ENCODE results near the gene TNFSF12.
"Not testable (repeated sequence)": the region's sequence is repeated elsewhere in the genome, so short reads cannot be mapped to it uniquely, and the experiment has no call there.

Gene TNFSF12

DNA sequence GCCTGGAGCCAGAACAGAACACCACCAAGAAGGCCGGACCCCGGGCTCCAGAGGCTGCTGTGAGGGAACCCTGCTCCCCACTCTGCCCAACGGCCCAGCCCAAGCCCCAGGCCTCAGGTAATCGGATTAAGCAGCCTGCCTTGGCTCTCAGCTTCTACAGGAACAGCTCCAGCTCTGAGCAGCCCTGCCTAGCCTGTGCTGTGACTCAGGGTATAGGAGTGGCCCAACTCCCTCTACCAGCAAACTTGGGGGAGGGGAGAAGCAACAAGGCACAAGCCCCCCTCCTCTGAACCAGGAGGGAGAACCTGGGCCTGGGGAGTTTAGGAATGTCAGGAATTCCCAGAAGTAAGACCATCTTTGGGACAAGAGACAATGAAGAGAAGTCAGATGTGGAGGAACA, 41.9 kb downstream of the TNFSF12 start:
- no peak for FAIRE-seq
- TF ChIP-seq POLR2AphosphoS5 (IDR thresholded peaks at IDR 0.05; ENCODE audit: low read depth, low read length) (no peak), POLR2A (IDR thresholded peaks at IDR 0.05; ENCODE audit: low read depth, low read length) (no peak; the same call in 1 of the 2 replicates), TAF1 (IDR thresholded peaks at IDR 0.05; ENCODE audit: borderline replicate concordance, low read depth, low read length) (no peak)
- DNase-seq (ENCODE audit: insufficient read length), result no peak

DNA sequence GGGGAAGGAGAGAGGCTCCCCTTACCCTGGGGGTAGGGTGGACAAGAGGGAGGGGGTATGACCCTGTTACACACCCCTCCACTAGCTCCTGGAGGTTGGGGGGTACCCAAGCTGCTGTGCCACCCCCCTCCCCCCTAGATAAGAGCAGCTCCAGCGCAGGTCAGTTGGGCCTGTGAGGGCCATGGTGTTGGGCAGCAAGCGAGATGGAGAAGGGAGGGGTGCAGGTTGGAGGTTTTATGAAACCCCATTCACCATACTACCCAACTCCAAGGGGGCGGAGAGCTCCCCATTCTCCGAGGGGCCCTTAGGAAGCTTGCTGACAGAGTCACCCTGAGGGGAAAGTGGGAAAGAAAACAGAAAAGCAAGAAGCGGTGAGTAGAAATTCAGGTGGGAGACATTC, 42.7 kb downstream of the TNFSF12 start:
- DNase-seq (ENCODE audit: insufficient read length) (no peak), FAIRE-seq (no peak)
- TF ChIP-seq TAF1 (IDR thresholded peaks at IDR 0.05; ENCODE audit: borderline replicate concordance, low read depth, low read length), result no peak
- TF ChIP-seq POLR2AphosphoS5 (IDR thresholded peaks at IDR 0.05; ENCODE audit: low read depth, low read length), result no peak
- no peak for TF ChIP-seq POLR2A (IDR thresholded peaks at IDR 0.05; ENCODE audit: low read depth, low read length)

DNA sequence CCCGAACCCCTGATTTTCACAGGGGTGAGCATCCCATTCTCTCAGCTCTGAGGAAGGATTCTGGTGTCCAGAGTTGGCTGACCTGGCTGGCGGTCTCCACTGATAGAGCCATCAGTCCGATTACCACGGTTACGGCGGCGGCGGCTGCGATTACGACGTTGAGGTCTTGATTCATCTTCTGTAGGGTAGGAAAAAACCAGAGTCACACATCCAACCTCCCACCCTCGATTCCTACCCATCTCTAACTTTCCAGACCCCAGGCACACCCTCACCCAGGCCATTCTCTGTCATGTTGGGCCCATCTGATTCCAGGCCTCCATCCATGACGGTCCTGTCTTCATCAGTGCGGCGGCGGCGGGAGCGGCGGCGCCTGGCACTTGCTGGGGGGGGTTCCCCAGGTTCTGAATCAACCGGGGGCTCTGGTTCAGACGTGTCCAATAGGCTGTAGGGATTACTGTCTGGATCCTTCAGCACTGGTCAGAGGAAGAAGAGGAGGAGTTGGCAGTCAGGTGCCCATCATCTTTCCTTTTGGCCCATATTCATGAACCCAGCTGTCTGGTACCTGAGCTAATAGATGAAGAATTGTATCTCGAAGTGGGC, 43.7 kb downstream of the TNFSF12 start:
- TF ChIP-seq POLR2A (IDR thresholded peaks at IDR 0.05; ENCODE audit: low read depth, low read length), result no peak
- no peak for TF ChIP-seq POLR2AphosphoS5 (IDR thresholded peaks at IDR 0.05; ENCODE audit: low read depth, low read length)
- no peak for TF ChIP-seq TAF1 (IDR thresholded peaks at IDR 0.05; ENCODE audit: borderline replicate concordance, low read depth, low read length)
- DNase-seq (ENCODE audit: insufficient read length) (no peak), FAIRE-seq (no peak)

DNA sequence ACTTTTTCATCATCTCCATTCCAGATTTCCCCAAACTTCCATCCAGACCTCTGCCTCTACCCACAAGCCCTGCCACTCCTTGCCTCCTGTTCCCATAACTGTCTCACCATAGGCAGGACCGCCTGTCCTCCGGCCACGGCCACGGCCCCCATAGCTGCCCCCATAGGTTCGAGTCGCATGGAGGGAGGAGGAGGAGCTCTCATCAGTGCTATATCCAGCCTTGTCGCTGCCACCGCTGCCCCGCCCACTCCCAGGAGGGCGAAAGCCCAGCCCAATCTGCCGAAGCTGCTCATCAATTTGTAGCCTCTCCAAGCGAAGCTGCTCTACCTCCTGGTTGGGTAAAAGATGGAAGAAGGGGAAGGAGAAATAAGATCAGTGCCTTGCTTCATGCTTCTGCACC, 44.4 kb downstream of the TNFSF12 start:
- FAIRE-seq, result no peak

DNA sequence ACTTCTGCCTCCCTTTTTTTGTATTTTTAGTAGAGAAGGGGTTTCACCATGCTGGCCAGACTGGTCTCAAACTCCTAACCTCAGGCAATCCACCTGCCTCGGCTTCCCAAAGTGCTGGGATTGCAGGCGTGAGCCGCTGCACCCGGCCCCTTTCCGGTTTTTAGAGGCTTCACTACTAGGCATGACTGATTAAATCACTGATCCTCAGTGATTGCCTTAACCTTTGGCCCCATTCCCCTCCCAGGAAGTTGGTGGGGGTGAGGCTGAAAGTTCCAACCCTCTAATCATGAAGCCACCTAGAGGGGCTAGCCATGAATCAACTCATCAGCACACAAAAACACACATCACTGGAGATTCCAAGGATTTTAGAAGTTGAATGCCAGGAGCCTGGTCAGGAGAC, 48.7 kb downstream of the TNFSF12 start:
- FAIRE-seq; DNase-seq (ENCODE audit: insufficient read length): not testable (repeated sequence)

More for the DNA sequence above, 44.4 kb downstream of the TNFSF12 start:
- no peak for TF ChIP-seq TAF1 (IDR thresholded peaks at IDR 0.05; ENCODE audit: borderline replicate concordance, low read depth, low read length)
- no peak for TF ChIP-seq POLR2A (IDR thresholded peaks at IDR 0.05; ENCODE audit: low read depth, low read length)
- TF ChIP-seq POLR2AphosphoS5 (IDR thresholded peaks at IDR 0.05; ENCODE audit: low read depth, low read length), result no peak
- DNase-seq (ENCODE audit: insufficient read length), result no peak

DNA sequence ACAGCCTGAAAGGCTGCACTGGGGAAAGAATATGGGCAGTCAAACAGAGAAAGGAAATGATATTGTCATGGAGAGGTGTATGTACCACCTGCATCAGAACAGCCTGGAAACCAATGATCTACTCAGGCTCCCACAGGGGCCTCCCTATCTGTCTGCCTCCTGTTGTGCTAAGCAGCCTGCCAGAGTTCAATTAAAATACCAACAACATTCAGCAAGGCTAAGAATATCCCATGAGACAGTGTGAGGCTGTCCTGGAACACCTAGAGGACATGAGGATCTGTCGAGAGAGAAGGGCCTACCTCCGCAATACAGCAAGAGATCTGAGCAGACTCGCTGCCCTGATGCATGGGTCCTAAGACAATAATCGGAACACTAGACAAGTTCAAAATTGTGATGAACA, 57.4 kb downstream of the TNFSF12 start:
- no peak for TF ChIP-seq TAF1 (IDR thresholded peaks at IDR 0.05; ENCODE audit: borderline replicate concordance, low read depth, low read length)
- no peak for TF ChIP-seq POLR2A (IDR thresholded peaks at IDR 0.05; ENCODE audit: low read depth, low read length)
- TF ChIP-seq POLR2AphosphoS5 (IDR thresholded peaks at IDR 0.05; ENCODE audit: low read depth, low read length), result no peak
- no peak for FAIRE-seq

More for the DNA sequence above, 57.4 kb downstream of the TNFSF12 start:
- DNase-seq (ENCODE audit: insufficient read length), result no peak

Data from GM12892 (cell line).